ENCODE data around the gene CXXC5.

Gene CXXC5

GRCh38 chr5:139665626-139666025, 17.5 kb downstream of the CXXC5 start:
- DNase-seq (ENCODE audit: extremely low read depth, low read depth), result no peak

GRCh38 chr5:139666551-139666950, 18.4 kb downstream of the CXXC5 start:
- DNase-seq (ENCODE audit: extremely low read depth, low read depth), result no peak
- no peak for TF ChIP-seq CTCF (IDR thresholded peaks at IDR 0.05; ENCODE audit: low read depth, low read length)

More at GRCh38 chr5:139665626-139666025, 17.5 kb downstream of the CXXC5 start:
- no peak for TF ChIP-seq CTCF (IDR thresholded peaks at IDR 0.05; ENCODE audit: low read depth, low read length)

GRCh38 chr5:139667001-139667729, 19.0 kb downstream of the CXXC5 start:
- no peak for TF ChIP-seq CTCF (IDR thresholded peaks at IDR 0.05; ENCODE audit: low read depth, low read length)
- DNase-seq (ENCODE audit: extremely low read depth, low read depth), result no peak

- no peak for DNase-seq (ENCODE audit: extremely low read depth, low read depth)
- no peak for TF ChIP-seq CTCF (IDR thresholded peaks at IDR 0.05; ENCODE audit: low read depth, low read length)
These were observed 19.5 kb downstream of the CXXC5 start for GRCh38 chr5:139667730-139668063.

- no peak for TF ChIP-seq CTCF (IDR thresholded peaks at IDR 0.05; ENCODE audit: low read depth, low read length)
- no peak for DNase-seq (ENCODE audit: extremely low read depth, low read depth)
These were observed 20.1 kb downstream of the CXXC5 start for GRCh38 chr5:139668064-139668880.

GRCh38 chr5:139668924-139669661, 20.9 kb downstream of the CXXC5 start:
- no peak for TF ChIP-seq CTCF (IDR thresholded peaks at IDR 0.05; ENCODE audit: low read depth, low read length)

More at GRCh38 chr5:139668924-139669661, 20.9 kb downstream of the CXXC5 start:
- no peak for DNase-seq (ENCODE audit: extremely low read depth, low read depth)

All from AG09319 (cell line).